Iris pigment epithelial cell (primary cell): ENCODE data around the gene TYMP.

Experiments used
- DNase-seq: peaks from one replicate; pipeline ENCODE4 v3.0.0-alpha.2; 2011; ENCODE audit warnings: low read depth

The TYMP gene

DNA sequence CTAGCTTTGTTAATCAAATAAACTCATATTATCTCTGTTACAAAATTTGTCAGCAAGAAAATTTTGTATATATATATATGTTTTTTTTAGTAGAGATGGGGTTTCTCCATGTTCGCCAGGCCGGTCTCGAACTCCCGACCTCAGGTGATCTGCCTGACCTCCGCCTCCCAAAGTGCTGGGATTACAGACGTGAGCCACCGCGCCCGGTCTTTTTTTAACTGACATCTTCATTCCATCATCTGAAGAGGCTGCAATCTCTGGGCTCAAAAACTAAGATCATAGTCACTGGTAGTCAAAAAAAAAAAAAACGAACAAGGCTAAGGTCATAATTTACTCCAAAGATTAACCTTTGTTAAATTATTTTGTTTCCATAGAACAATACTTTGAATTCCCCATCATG lies 10.6 kb upstream of the TYMP start:
- no peak for DNase-seq

- DNase-seq: no peak
Observed at GRCh38 chr22:50537765-50538164, 8.0 kb upstream of the TYMP start.

DNA sequence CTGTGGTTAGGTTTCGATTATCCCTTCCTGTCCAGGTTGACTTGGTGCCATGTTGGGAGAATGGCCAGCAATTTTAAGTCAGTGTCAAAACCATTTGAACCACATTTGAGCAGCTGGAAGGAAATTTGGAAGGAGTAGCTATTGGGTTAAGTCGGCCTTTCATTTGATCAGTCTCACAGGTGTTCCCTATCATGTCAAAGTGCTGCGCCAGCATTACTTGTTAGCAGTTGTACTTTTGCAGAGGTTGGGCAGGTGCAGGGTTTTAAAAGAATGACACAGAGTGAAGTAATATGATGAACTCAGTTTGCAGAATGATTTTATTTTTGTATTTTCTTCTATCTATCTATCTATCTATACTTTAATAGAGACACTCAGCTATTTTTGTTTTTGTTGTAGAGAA lies 6.4 kb upstream of the TYMP start:
- no peak for DNase-seq

DNA sequence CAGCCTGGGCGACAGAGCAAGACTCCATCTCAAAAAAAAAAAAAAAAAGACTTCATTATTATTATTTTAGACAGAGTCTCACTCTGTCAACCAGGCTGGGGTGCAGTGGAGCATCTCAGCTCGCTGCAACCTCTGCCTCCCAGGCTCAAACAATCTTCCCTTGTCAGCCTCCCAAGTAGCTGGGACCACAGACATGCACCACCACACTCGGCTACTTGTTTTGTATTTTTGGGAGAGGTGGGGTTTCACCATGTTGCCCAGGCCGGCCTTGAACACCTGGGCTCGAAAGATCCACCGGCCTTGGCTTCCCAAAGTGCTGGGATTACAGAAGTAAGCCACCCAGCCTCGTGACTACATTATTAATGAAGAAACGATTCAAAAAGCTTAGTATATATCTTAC lies 5.3 kb upstream of the TYMP start:
- DNase-seq: no peak

DNA sequence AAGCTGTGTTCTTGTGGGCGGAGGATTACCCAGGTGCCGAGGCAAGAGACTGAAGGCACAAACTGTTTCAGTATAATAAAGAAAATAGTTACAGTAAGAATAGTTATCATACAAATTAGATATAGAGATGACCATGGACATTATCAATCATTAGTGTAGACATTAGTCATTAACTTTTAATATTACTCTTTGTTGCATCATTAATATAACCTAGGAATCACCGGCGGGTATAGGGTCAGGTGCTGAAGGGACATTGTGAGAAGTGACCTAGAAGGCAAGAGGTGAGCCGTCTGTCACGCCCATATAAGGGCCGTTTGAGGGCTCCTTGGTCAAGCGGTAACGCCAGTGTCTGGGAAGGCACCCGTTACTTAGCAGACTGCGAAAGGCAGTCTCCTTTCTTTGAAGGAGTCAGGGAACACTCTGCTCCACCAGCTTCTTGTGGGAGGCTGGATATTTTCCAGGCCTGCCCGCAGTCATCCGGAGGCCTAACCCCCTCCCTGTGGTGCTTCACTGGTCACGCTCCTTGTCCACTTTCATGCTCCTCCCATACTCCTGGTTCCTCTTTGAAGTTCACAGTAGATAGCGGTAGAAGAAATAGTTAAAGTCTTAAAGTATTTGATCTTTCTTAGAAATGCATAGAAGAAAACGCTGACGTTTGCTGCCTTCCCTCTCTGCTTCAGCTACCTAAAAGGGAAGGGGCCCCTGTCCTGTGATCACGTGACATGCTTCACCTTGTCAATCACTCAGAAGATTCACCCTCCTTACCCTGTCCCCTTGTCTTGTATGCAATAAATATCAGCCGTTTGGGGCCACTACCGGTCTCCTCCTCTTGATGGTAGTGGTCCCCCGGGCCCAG lies 4.3 kb upstream of the TYMP start:
- peak; percentile 55 for DNase-seq

- no peak for DNase-seq
Observed at GRCh38 chr22:50532824-50533796, 3.3 kb upstream of the TYMP start.

GRCh38 chr22:50531962-50532674 lies 2.3 kb upstream of the TYMP start:
- DNase-seq: peak; percentile 62

GRCh38 chr22:50531546-50531961 lies 1.7 kb upstream of the TYMP start:
- DNase-seq: peak; percentile 34

- DNase-seq: peak; percentile 90
Observed at GRCh38 chr22:50530877-50531545, 1.2 kb upstream of the TYMP start.

DNA sequence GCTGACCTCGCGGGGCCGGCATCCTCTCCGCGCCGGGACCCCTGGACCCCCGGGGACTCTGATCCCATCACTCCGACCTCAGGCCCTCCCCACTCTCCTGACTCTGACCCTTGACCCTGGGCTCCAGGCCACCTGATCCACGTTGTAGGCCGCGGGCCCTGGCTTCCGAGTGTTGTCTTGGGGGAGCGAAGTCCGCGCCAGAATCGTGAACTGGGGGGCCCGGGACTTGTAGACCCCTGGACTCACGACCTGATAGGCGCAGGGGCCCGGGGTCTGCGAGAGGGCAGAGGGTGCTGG lies 716 bp upstream of the TYMP start:
- no peak for DNase-seq

DNA sequence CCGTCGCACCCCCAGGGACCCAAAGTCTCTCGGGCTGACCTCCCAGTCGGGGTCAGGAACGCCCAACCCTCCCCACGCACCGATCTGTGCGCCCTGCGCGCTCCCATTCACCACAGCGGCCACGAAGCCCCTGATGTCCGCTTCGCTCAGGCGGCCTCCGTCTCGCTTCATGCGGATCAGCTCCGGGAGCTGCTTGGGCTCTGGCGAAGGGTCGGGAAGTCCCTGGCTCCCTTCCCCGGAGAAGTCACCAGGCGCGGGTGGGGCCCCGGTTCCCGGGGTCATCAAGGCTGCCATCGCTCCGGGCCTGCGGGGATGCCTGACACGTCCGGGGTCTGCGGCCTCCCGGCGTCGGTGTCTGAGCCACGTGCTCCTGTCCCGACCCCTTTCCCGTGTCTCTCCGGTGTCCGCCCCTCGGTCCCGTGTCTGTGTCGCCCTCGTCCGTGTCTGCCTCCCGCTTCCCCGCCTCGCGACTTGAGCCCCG lies 356 bp downstream of the TYMP start:
- DNase-seq: peak; percentile 47

- no peak for DNase-seq
Observed at GRCh38 chr22:50528682-50529415, 963 bp downstream of the TYMP start.

DNA sequence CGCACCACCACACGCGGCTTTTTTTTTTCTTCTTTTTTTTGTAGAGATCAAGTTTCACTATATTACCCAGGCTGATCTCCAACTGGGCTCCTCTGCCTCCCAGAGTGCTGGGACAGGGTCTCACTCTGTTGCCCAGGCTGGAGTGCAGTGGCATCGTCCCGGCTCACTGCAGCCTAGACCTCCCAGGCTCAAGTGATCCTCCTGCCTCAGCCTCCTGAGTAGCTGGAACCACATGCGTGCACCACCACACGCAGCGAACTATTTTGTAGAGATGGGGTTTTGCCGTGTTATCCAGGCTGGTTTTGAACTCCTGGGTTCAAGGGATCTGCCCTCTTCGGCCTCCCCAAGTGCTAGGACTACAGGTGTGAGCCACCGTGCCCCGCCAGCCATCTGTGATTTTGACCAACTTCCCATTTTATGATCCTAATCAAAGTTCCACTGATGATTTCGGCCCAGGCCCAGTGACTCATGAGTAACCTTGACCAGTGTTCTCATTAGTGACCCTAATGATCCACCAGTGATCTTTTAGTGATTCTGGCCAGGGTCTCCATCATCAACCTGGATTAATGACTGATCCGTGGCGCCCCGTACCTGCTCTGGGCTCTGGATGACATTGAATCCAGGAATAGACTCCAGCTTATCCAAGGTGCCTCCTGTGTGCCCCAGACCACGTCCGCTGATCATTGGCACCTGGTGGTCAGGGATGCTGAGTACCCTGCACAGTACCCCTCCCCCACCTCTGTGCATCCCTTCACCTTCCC lies 1.7 kb downstream of the TYMP start:
- DNase-seq: no peak

DNA sequence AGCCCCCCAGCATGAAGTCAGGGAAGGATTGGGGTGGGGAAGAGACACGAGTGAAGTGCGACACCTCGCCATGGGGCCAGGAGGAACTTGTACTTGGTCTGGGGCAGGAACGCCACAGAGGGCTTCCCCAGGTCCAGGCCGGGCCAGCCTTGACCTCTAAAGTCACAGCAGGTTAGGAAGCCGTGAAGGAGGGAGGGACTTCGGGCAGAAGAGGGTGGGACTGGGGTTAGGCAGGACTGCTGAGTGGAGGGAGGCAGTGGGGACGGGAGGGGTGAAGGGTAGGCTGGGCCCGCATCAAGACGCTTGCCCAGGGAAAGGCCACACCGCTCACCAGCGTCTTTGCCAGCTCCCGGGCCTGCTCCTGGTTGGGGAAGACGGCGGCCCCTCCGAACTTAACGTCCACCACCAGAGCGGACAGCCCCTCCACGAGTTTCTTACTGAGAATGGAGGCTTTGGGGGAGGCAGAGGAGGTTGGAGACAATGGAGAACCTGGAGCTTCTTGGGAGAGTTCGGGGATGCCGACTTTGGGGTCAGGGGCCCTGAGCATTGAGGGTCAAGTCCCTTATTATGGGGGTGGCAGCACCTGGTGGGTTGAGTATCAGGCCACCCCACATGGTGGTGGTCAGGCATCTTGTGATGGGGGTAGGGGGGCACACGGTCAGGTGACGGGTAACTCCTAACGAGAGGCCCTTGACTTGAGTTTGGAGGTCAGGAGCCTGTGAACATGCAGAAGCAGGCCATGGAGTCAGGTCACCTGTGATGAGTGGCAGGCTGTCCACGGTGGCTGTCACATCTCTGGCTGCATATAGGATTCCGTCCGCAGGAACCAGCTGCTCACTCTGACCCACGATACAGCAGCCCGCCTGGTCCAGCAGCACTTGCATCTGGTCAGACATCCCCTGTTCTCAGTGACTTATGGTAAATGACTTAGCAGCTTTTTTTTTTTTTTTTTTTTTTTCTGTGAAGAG lies 2.7 kb downstream of the TYMP start:
- DNase-seq: peak; percentile 23

GRCh38 chr22:50526108-50526833 lies 3.5 kb downstream of the TYMP start:
- peak; percentile 79 for DNase-seq

DNA sequence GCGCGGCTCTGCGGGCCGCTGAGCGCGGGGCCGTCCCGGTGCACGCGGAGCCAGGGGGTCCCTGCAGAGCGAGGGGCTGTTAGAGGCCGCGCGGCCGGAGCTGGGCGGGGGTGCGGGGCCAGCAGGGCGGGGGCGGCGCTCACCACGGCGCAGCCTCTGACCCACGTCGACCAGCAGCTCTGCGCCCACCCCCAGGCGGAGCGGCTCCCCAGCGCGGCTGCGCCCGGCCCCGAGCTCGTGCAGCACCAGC lies 4.0 kb downstream of the TYMP start:
- no peak for DNase-seq

DNA sequence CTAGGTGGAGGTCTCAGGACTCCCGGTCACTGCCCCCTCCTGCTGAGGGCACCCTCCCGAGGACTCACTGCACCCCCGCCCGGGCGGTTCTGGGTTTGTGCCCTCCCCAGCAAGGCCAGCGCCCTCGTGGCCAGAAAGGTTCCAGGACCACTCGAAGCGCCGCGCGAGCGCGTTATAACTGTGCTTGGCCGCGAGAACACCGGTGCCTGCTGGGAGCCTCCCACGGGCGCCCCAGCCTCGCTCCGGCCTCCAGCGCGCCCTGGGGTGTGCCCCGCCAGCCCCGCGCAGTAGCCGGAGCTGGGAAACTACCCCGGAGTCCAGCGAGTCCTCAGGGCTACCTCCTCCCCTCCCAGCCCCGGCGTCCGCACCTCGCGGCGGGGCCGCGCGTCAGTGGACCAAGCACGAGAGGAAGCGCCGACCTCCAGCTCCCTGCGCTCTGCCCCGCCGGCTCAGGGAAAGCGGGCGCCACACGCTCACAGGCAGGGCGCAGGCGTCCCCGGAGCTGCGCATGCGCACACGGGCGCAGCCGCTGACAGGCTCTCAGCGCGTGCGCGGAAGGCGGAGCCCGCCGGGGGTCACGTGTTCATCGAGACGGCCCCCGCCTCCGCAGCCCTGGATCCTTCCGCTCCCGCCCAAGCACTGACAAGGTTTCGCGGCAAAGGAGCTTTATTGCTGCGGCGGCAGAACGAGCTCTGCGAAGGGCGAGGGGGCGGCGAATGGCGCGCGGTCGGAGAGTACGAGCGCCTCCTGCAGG lies 4.5 kb downstream of the TYMP start, which contains the start of gene SCO2:
SCO2 (minus strand) TSS at position 495 of the 754 bp plus-strand sequence. CDS start 1,187 bp downstream, outside the sequence.
- DNase-seq: peak; percentile 98

DNA sequence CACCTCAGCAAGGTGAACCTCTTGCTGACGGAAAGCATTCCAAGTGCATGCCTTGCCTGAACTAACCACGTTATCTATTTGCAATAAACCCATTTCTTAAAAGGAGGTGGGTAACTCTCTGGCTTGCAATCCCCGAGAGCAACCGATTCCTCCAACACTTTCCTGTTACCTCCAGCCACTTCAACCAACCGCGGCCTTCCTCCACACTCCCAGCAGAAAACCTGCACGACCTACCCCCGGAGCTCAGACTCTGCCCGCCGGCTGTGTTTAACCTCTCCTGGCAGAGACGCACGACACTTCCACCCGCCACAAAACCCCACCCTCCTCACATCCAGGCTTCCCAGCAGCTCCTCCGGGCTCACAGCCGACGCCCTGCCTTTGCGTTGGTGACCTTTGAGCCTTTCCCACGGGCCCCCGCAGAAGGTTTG lies 5.1 kb downstream of the TYMP start:
- DNase-seq: no peak
